Activated naive CD4-positive, alpha-beta T cell treated with anti-CD3 and anti-CD28 coated beads, Interleukin-2, amount 50 U/mL, for 16 hours (primary cell): Measurements from ENCODE around the gene PRDM16.
"Not testable (repeated sequence)": the region's sequence is repeated elsewhere in the genome, so short reads cannot be mapped to it uniquely, and the experiment has no call there.

Experiments
- DNase-seq: peaks from one replicate; pipeline ENCODE4 v3.0.0-alpha.2; 2020

The PRDM16 gene

GRCh38 chr1:3148171-3148570 lies 79.2 kb downstream of the PRDM16 start:
- no peak for DNase-seq

DNA sequence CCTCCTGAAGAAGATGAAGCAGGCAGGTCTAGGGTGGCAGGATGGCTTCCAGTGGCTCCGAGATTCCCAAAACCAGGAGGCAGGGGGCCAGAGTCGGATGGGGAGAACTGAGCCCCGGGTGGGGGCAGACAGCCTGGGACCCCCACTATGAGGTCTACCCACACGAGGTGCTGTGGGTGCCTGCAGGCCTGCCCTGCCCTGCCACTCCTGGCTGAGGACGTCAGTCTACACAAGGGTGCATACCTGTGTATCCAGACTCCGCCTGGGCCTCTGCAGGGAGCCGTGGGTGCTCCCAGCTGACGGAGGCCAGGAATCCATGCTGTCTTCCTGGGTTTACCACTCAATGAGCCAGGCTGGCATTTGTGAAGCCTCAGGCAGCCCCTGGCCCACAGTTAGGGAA lies 80.3 kb downstream of the PRDM16 start:
- DNase-seq = no peak

GRCh38 chr1:3151456-3151855 lies 82.5 kb downstream of the PRDM16 start:
- DNase-seq = no peak

- no peak for DNase-seq
Measured at GRCh38 chr1:3152143-3152542, 83.1 kb downstream of the PRDM16 start.

DNA sequence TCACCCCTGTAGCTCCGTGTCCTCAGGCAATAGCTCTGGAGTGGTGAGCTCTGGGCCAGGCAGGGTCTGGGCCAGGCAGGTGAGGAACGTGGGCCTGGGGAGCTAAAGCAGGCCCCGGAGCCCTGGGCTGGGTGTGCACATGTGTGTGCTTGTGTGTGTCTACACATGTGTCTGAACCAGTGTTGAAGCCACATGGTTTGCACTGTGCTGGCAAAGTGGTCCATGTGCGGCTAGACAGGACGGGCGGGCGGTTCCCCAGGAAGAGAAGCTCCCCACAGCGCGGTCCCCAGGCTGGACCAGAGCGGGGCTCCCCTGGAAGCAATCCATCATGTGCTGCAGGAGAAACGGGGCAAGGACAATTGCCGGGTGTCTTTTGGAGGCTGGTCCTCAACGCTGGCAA lies 84.2 kb downstream of the PRDM16 start:
- DNase-seq = no peak

GRCh38 chr1:3153902-3154795 lies 85.1 kb downstream of the PRDM16 start:
- DNase-seq = no peak

GRCh38 chr1:3155056-3155925 lies 86.3 kb downstream of the PRDM16 start:
- DNase-seq = no peak

GRCh38 chr1:3155926-3156220 lies 86.9 kb downstream of the PRDM16 start:
- no peak for DNase-seq

DNA sequence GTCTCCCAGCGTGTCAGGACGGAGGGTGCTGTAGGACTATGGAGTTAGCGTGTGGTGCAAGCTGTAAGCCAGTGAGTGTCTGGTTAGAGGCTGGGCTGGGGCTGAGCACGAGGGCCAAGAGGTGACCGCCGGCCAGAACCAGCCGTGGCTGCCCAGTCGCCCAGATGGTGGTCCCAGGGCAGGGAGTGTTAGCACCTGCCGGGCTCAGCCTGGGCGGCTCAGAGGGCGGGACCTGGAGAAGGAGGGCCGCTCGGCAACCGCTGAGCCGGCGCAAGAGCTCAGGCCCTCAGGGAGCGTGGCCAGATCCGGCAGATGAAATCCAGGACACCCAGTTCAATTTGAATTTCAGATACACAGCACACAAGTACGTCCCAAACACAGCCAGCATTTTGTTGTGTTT lies 87.9 kb downstream of the PRDM16 start:
- no peak for DNase-seq

GRCh38 chr1:3158347-3158746 lies 89.3 kb downstream of the PRDM16 start:
- no peak for DNase-seq

GRCh38 chr1:3159121-3159520 lies 90.1 kb downstream of the PRDM16 start:
- DNase-seq = no peak

- no peak for DNase-seq
Measured at GRCh38 chr1:3159996-3160395, 91.0 kb downstream of the PRDM16 start.

- DNase-seq = no peak
Measured at GRCh38 chr1:3160647-3161145, 91.7 kb downstream of the PRDM16 start.

DNA sequence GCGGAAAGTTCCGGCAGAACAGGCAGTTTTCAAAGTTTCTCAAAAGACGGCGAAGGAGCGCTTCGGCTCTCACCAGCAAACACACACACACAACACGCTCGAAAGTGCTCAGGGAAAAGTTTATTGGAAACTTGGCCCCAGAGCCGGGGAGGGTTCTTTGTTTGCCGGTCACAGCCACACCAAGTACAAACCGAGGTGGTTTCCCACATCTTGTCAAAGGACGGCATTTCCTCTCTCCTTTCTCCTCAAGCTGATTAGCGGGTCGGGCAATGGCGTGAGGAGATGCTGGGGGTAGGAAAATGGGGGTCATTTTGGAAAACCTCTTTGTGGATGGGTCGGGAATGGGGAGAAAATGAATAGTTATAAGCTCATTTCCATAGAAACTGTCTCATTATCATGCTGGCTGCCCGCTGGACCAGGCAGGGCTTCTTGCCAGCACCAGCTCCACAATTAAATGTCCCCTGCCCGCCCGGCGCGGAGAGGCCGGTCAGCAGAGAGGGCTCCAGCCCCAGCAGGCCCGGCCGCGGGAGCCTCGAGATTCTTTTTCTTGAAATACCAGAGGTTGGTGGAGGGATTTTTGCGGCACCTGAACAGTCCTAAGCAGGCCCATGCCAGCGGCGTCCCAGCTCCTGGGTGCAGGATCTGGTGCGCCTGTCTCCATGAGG lies 92.3 kb downstream of the PRDM16 start:
- DNase-seq = no peak

DNA sequence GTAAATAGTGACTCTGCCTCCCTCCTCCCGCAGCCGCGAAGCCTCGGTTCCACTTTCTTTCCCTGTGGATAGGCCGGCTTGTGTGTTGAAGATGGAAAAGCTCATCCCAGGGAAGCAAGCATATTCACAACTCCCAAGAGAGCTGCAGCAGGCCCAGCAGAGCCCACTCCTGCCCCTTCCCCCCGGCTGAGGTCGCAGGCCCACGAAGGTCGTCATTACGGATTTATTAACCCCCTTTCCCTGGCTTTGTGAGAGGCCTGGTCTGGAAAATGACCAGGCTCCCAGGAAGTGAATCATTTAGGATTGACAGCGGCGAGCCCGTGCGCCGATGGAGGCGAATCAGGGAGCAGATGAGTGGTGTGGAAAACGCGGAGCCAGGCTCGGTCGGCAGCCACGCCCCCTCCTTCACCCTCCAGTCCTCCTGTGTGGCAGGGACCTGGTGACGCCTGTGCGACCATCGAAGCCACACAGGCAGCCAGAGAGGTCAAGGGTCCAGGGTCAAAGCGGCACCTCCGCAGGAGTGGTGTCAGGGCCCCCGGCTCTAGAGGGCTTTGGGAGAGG lies 93.4 kb downstream of the PRDM16 start:
- DNase-seq = no peak

- DNase-seq = no peak
Measured at GRCh38 chr1:3163356-3163755, 94.4 kb downstream of the PRDM16 start.

- no peak for DNase-seq
Measured at GRCh38 chr1:3164671-3165070, 95.7 kb downstream of the PRDM16 start.

DNA sequence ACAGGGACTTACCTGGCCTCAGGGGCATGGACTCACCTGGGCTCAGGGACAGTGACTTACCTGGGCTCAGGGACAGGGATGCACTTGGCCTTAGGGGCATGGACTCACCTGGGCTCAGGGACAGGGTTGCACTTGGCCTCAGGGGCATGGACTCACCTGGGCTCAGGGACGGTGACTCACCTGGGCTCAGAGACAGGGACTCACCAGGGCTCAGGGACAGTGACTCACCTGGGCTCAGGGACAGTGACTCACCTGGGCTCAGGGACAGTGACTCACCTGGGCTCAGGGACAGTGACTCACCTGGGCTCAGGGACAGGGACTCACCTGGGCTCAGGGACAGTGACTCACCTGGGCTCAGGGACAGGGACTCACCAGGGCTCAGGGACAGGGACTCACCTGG lies 96.2 kb downstream of the PRDM16 start:
- DNase-seq = not testable (repeated sequence)

DNA sequence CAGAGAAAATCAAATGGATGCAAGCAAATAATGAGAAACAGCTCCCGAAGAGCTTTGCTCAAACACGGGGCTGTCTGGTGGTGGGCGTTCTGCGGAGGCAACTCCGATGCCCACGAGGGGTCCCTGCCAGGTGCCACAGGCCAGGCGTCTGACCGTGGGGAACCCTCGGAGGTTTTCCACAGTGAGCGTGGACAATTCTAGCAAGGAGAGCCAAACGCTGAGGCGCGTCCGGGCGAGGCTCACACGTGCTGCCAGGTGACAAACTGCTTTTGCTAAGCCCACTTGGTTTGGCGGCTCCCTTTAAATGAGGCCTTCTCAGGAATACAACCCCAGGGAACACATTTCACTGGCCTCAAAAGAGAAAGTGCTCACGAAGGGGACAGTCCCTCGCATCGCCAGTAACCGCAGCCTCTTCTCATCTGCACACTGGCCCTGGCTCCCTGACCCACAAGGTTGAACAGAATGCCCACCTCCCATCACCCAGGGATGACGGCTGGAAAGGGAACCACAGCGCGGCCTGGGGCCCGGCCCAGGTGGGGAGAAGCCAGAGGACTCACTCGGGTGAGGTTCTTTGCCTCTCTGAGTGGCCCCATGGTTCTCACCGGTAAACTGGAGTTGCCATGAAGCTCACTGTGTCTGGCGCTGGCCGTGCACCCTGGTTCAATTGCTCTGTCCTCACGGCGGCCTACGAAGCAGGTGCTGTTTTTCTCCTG lies 97.4 kb downstream of the PRDM16 start:
- no peak for DNase-seq

GRCh38 chr1:3167255-3167654 lies 98.3 kb downstream of the PRDM16 start:
- DNase-seq = no peak

GRCh38 chr1:3168678-3169077 lies 99.7 kb downstream of the PRDM16 start:
- DNase-seq = no peak

GRCh38 chr1:3169665-3170356 lies 100.8 kb downstream of the PRDM16 start:
- DNase-seq = no peak
